ENCODE data around the gene RTP2.

Gene RTP2

DNA sequence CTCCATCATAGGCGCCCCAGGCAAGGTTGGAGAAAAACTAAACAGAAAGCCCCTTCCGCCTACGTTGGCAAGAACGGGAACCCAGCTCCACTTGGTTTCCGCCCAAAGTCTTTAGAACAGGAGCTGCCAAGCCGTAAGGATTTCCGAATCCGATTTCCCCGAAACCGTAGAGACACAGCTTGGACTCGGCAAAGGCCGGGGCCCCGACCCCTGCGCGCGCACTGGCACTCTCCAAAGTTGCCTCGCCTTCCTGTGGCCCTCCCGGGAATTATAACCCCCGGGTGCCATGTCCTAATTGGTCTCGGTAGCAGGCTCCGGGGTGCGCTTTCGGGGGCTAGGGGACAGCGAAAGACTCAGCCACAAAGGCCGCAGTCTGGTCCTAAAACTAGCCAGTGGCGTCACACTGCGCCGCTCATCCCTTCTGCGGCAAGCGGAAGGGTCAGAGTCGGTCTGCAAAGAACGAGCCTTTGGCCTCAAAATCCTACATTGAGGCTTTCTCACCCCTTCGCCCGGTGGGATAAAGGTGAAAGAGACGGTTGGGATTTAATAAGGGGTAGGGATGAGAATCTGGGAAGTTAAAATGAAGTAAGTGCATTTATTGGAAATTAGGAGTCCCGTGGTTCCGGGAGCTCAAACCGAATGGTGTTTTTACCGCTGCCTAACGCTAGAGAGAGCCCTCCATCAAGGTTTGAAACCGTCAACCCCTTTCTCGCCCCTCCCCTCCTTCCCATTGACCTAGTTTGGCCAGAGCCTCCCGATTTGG, 36.2 kb upstream of the RTP2 start:
- peak; percentile 91 for DNase-seq

DNA sequence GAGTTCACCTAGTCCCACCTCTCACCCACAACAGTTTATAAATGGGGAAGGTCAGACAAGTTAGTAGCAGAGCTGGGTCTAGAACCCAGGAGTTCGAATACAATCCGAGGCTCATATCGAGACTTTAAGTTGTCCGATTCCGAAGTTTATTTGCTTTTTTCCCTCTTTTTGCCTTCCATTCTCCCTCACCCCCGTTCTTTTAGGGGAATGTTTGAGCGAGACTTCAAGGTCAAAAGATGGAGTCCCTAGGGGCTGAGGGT, 35.6 kb upstream of the RTP2 start:
- DNase-seq: no peak

DNA sequence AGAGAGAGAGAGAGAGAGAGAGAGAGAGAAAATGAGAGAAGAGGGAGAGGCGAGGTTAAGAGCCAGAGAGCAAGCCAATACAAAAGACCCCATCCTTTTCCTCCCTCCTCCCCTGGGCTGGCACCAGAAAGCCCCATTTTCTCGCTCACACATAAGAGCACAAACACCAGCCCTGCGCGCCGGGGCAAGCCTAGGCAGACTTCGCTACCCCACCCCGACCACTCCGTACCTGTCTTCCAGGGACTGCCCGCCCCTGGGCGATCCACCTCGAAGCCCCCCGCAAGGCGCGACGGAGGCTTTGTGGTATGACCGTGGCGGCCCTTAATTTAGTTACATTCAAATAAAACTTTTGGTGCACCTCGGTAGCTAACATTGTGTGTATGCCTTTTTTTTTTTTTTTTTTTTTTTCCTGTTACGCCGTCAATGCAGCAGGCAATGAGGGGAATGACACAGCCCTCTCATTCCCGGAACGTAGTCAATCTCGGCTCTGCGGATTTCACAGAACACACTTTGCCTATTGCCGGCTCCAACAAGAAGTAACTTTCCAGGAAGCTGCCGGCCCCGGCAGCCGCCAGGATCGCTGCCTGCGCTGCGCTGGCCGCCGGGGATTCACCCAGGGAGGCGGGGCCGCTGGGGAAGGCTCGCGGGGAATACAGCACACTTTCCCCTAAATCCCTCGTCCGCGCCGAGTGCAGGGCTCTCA, 35.2 kb upstream of the RTP2 start:
- DNase-seq: peak; percentile 69

DNA sequence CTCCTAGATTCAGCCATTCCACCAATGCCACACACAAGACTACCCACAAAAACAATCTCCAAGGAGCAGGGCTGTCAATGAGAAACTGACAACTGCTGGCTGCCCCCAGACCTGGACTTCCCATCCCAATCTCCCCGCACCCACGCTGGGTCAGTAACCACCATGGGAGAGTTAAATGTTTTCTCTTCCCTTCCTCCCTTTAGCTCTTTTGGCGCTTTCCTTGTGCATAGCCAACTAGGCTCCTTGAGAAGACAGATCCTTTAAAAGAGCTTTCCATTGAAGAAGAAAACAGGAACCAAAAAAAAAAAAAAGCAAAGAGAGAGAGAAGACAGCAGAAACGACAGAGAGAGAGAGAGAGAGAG, 34.6 kb upstream of the RTP2 start:
- no peak for DNase-seq

DNA sequence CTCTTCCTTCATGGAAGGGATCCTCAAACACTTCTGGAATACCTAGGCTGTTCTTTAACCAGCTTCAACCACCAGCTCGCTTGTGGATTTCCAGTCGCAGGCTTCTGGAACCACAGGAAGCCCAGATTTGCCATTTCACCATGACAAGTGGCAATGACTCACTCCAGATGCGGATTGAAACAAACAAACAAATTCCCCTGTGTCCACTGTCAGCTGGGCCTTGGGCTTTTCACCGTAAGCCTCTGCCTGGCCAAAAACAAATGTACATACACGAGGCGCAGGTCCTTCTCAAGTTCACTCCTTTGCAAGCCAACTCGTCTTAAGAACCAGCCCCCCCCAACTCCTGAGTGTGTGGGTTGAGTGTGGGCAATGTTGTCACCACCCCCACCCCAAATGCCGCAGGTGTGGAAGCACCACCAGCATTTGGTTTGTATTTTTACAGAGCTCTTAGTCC, 34.1 kb upstream of the RTP2 start:
- peak; percentile 33 for DNase-seq

DNA sequence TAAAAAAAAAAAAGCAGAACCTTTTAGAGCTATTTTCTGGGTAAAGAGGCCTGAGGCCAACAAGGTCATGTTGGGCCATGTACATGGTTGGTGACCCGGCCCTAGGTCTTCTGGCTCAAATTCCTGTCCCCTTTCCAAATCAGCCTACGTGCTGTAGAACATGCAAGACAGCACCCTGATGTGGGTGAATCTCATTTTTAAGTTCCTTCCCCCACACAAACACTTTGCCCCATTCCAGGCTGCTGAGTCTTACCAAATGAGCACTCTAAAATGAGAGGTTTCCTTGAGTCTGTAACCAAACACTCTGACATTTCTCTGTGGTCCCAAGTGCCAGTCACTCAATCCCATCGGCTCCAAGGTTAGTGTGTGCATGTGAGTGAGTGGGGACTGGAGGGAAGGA, 33.5 kb upstream of the RTP2 start:
- no peak for DNase-seq

DNA sequence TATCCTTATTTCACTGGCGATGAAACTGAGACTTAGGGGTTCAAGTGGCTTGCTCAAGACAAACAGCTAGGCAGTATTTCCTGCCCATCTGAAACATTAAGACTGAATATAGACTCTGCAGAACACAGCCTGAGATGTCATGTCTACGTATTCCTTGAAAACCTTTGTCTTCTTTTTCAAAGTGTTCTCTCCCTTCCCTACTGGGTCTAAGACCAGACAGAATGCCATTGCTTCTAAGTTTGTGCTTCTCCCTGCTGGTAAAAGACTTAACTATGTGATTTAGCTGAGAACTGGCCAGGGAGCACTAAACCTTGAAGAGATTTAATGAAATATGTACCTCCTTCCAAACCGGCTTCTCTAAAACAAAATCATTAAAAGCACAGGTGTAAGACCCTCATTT, 33.0 kb upstream of the RTP2 start:
- DNase-seq: no peak

DNA sequence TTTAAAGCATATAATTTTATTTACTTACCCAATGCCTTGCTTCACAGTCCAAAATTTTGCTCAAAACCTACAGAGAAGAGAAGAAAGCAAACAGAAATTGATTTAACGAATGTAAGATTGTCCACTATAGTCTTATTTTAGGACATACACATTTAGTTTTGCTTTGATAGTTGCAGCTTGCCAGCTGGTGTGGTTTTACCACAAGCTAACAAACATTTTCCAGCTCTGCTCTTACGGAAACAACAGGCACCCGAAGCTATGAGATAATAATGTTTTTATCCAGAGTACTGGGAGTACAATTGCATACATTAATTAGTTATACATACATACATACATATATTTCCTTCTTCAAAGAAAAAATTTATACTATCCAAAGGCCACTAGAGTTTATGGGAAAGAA, 32.5 kb upstream of the RTP2 start:
- DNase-seq: no peak

DNA sequence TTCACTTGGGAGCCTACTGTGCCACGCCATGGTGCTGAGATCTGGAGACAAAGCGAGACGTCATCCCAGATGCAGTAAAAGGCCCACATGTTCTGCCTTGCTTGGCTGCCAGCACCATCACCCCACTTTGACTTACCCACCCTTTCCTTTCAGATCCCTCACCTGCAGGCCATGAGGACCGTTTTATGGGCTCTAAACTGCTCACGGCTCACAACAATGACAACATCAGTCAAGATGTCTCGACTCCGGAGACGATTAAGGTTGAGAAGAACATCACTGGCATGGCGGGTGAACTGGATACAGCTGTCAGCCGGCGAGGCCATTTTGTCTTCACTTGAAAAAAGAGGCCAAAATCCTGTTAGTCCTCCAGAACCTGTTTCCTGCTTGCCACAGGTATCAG, 31.0 kb upstream of the RTP2 start:
- DNase-seq: no peak

DNA sequence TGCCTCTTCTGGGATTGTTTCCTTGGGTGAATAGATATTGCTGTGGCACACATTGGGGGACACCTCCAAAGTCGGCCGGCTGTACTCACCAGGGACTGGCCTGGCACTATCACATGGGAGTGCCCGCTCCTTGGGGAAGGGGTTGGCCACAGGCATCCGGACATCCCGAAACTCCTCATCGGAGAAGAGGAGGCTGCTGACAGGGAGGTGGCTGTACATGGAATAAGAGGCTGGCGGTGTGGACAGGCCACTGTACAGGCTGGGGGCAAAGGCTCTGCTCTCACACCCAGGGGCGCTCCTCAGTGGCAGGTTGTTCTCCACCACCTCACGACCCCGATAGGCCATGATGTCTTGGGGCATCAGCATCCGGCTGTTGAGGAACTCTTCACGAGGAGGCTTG, 27.2 kb upstream of the RTP2 start:
- no peak for DNase-seq

DNA sequence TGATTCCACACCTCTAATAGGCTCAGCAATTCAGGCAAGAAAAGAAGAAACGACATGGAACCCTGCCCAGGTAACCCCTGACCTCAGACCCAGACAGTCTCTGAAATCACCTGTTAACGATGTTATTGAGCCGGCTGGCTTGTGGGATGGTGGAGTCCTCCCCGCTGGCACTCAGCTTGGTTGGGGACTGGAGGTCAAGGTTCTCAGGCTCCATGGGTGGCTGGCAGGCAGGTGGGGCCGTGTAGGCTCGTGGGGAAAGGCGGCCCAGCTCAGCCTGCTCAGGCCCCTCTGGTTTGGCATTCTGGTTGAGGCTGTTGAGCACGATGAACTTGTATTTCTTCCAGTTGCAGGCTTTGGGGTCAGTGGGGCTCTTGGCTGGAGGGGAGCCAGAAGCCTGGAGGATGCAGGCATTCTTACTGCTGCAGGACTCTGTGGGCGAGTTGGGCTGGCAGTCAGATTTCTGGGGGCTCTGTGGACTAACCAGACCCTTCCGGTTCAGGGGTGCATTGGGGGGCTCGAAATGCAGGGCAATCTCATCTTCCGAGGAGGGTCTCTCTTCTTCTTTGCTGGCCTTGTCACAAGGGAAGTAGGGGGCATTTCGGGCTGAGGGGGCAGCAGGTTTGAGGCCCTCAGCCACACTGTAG, 26.7 kb upstream of the RTP2 start:
- DNase-seq: no peak

DNA sequence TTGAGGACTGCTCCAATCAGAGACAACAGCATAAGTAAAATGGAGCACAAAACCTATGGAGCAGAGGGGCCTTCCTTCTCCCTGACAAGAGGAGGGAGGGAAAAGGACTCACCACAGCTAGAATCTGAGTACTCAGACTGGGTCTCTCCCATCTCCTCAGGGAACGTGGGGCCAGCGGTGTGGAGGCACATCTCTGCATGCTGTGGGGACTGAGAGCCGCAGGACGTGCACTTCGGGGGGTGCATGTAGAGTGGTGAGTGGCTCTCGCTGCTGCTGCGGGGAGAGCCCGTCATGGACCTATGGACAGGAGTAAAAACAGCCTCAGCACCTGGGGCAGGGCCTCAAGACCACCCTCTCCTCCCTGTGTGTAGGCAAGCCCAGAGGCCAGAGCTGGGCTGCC, 25.9 kb upstream of the RTP2 start:
- no peak for DNase-seq

DNA sequence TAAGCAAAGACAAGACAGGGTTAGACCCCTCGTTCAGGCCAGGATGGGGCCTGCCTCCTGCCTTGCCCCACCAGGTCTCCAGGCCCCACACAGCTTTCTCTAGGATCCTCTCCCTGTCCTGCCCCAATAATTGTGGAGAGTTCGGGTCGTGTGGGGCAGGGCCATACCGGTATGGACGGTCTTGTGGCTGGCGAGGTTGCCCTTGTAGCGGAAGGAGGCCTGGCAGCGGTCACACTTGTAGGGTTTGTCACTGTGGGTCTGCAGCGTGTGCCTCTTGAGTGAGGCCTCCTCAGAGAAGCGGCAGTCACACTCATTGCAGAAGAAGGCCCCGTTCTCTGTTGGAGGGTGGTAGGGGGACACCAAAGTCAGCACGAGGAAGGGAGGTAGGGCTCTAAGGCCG, 24.2 kb upstream of the RTP2 start:
- DNase-seq: no peak

DNA sequence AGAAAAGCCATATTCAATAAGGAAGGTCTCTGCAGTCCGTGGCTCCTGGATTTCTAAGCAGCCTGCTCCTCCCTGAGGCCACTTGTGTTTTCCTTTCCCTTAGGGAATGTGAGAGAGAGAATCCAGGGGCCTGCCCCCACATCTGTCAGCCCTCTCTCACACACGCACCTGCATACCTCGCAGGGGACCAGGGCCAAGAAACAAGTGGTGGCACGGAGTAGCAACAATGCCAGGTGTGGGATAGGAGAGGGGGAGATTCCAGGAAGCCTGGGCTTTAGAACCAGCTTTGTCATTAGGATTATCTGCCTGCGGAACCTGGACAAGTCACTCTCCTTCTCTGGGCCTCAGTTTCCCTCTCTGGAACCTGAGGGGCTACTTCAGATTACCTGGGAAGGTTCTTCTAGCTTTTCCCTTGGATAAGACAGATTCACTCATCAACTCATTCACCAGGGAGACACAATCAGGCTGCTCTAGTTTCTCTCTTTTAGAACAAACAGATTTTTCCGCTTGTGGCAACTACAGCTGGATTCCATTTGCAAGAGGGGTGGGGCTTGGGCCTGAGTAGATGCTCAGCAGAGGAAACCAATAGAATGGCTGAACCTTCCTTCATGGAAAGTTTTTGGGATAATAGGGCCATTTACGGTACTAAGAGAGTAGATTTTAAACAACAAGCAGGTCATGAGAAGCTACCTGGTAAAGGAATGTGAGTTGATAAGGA, 23.5 kb upstream of the RTP2 start:
- DNase-seq: no peak

DNA sequence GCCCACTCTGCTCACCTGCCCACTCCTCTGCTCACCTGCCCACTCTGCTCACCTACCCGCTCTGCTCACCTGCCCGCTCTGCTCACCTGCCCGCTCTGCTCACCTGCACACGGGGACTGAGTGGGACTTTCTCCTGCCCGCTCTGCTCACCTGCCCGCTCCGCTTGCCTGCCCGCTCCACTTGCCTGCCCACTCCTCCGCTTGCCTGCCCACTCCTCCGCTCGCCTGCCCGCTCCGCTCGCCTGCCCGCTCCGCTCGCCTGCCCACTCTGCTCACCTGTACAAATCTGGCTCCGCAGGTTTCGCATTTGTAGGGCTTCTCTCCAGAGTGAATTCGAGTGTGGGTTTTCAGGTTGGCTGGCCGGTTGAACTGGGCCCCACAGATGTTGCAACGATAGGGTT, 22.9 kb upstream of the RTP2 start:
- DNase-seq: no peak

DNA sequence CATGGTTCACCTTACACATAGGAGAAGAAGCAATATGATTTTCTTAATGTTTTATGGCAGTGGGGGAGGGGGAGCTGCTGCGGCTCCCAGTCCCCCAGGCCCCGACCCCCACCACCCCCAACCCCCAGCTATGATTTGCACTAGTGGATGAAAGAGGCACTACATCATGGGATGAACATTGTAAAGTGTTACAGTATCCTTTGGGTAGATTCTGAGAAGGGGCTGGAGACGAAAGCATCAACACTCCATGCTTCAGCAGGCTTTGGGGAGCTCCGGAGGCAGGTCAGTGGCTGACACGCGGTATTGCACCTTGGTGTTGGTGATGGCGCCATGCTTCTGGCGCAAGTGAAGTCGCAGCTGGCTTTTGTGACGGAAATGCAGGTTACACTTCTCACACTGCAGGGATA, 19.9 kb upstream of the RTP2 start:
- no peak for DNase-seq

DNA sequence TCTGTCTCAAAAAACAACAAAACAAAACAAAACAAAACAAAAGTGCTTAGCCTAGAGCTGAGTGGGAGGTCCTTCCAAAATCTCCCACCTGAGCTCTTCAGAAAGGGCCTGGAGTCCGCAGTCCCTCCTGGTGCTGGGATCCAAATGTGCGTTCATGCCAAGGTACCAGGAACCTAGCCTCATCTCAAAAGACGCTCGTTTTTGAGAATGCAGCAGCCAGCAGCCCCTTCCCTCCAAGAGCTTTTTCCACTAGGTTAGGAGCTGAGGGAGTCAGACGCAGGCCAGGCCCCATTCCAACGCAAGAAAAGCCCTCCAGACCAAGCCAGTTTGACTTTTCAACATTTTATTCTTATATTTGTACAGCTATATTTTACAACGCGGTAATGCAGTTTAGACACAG, 18.7 kb upstream of the RTP2 start:
- no peak for DNase-seq

DNA sequence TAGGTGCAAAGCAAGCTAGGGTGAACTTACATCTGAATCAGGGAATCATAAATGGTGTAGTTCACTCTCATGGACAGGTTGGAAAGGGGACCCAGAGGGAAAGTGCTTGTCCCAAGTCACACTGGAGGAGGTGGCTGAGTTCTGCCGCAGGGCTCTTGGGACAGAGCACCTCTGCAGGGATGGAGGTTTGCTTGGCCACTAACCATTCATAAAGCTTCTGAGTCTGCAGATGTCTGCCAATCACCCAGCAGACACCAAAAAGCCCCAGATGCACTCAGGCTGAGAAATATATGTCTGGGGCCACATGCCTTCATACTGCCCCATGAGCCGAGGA, 17.9 kb upstream of the RTP2 start:
- no peak for DNase-seq

DNA sequence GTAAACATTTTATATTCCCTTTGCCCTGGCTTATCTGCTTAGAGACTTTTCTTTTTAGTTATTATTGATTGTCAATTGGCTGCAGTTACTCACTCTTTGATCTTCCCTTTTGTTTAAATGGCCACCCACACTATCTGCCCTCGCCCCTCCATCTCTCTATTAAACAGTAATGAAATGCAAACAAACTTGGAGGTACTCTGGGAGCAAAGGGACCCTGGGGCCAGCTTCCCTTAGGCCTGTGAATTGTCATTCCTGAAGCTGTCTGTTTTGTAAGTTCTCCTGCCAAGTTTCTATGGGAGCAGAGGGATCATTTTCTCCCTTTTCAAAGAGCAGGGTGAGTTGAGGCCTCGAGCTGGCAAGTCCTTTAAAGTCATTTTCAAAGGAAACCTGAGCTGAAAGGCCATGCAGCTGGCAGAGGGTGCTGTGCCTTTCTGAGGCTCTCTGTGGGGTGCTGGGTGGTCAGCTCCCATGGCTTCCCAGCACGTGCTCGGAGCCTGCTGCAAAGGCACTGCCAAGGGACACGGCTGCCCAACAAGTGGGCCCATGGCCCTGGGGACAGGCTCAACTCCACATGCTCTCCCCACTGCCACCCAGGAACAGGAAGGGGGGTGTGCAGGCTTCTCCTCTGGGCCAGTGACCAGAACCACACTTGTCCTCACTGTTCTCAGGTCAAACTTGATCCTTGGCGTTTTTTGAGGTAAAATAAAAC, 17.4 kb upstream of the RTP2 start:
- DNase-seq: no peak

DNA sequence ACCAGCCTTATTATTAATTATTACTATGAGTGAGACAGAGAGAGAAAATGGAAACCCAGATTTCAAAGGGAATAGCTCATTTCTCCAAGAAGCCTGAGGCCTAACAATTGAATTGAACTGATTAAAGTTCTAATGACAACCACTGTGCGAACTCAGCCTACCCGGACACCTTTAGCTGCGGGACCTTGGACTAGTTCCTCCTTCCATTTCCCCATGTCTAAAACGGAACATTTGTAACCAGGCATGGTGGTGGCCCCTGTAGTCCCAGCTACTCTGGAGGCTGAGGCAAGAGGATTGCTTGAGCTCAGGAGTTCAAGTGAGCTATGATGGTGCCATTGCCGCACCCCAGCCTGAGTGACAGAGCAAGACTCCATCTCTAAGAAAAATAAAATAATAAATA, 16.4 kb upstream of the RTP2 start:
- no peak for DNase-seq

DNA sequence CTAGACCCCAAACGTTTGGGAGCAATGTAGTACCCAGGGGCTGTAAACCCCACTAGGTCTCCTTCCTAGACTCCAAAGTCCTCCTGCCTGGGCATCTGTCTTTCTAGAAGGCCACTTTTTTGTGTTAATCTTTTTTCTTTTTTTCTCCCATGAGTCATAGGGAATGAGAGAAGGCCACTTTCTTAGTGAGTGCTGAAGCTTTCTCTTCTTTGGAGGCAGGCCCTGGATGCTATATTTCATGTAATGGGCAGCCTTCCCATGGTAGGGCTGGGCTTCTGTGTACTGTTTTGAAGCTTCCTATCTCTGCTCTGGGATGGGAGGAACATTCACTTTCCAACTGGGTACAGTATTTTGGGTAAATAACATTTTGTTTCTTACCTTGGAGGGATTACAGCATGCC, 15.2 kb upstream of the RTP2 start:
- DNase-seq: peak; percentile 57

DNA sequence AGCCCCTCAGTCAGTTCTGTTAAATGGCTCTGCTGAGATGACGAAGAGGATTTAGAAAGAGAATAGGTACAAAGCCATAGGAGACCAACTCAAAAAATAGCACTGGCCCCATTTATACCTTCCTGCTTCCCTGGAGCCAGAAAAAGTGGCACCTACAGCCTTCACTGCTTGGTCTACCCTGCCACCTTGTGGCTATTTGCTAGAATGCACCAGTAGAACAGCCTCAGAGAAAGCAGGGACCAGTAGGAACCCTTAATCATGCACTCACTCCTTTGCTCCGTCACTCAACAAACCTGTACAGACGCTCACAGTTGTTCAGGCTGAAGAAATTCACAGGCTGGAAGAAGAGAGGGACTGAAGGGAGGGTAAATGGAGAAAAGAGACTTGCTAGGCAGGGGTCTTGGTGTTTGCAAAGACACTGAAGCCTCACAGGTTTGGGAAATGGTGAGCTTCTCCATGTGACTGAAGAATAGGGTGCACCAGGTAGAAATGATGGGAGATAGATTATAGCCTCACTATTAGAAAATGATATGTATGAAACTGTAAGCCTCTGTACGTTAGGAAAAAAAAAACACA, 12.1 kb upstream of the RTP2 start:
- peak; percentile 76 for DNase-seq

DNA sequence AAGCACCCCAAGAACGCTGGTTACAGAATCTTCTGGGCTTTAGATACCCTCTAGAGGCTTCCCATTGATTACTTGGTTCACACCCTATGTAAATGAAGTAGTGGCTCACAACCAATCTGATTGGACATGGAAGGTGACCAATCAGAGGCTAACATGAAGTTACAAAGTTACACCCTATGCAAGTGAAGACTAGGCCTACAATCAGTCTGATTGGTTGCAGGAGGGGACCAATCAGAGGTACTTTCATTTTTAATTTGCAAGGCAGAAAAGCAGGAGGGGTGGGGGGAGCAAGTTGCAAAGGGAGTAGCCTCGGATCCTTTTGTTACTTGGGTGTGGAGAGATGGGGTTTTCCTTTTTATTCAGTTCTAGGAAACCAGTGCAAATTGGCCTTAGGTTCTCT, 11.1 kb upstream of the RTP2 start:
- peak; percentile 47 for DNase-seq

Data from fibroblast of upper back skin (primary cell).